Endothelial cell of umbilical vein (primary cell): ENCODE data around the gene L3MBTL4. TPM values are rescaled to one million over a fixed set of nuclear protein-coding genes. Genes with fewer than 3 reads are reported as not detected.

Experiments
- BruUV-seq: library from RNA; stranded (reverse); fragments of 400-500 nt; replicated peaks from 2 replicates; lab custom pipeline; 2021; lab: Mats Ljungman, UMichigan
- CTCF ChIA-PET: fragments of 300-600, 350-600 bp; sonication (Branson Sonifier 250); formaldehyde crosslinking; loops from one replicate; lab custom pipeline; 2021; ENCODE audit warnings: antibody characterized with exemption, inconsistent platforms; lab: Charles Lee
- POLR2A ChIA-PET: fragments of 300-600, 350-600 bp; sonication (Branson Sonifier 250); formaldehyde crosslinking; loops from one replicate; lab custom pipeline; 2021; ENCODE audit warnings: antibody characterized with exemption, inconsistent platforms; lab: Charles Lee
- DNase-seq: peaks from one replicate; pipeline ENCODE4 v3.0.0-alpha.2; 2011; ENCODE audit warnings: low read depth, low spot score
- FAIRE-seq: peaks from 2 replicates; lab custom pipeline; 2011; peaks lifted over from hg19 to GRCh38; lab: Jason Lieb, UNC
- H2AFZ ChIP-seq: 2 replicates; pipeline ENCODE4 v1.6.0; 2012; ENCODE audit warnings: low read depth, low read length, control low read depth, inconsistent platforms
- H3K27ac ChIP-seq: 2 replicates; pipeline ENCODE4 v1.5.1; 2011; ENCODE audit warnings: low read depth, mild to moderate bottlenecking, control low read depth, low read length, moderate library complexity; ENCODE audit not compliant: insufficient read depth
- H3K27me3 ChIP-seq, 2 experiments: 2 replicates each; pipeline versions ENCODE4 v1.6.0 to v1.6.1; 2011; ENCODE audit warnings: low read length in 2 of 2, mixed read lengths in 1 of 2; ENCODE audit not compliant: control insufficient read depth in 2 of 2, insufficient read depth in 2 of 2
- H3K36me3 ChIP-seq, 2 experiments: 2 replicates in 1 of 2; 3 replicates in 1 of 2; pipeline ENCODE4 v1.5.1; 2011; ENCODE audit warnings: low read length in 2 of 2, mild to moderate bottlenecking in 1 of 2, moderate library complexity in 1 of 2; ENCODE audit not compliant: control insufficient read depth in 2 of 2, insufficient read depth in 2 of 2; ENCODE audit errors: extremely low read depth in 1 of 2
- H3K4me1 ChIP-seq: 3 replicates; pipeline ENCODE4 v1.5.1; 2011; ENCODE audit warnings: mild to moderate bottlenecking, low read length; ENCODE audit not compliant: control insufficient read depth, insufficient read depth; ENCODE audit errors: extremely low read depth
- H3K4me2 ChIP-seq: 2 replicates; pipeline ENCODE4 v1.6.1; 2011; ENCODE audit warnings: low read length, control low read depth, mixed read lengths; ENCODE audit not compliant: insufficient read depth
- H3K4me3 ChIP-seq, 3 experiments: fragments of 200-600 bp in 1 of 3; sonication (generic), shearing (Covaris generic) in 1 of 3; replicated peaks in 1 of 3; 2 replicates each; pipeline ENCODE4 v1.5.1; 2011 to 2016; ENCODE audit warnings: control low read depth in 3 of 3, low read length in 3 of 3, mild to moderate bottlenecking in 2 of 3, inconsistent platforms in 1 of 3, low read depth in 1 of 3, moderate library complexity in 1 of 3; ENCODE audit not compliant: insufficient read depth in 1 of 3
- H3K79me2 ChIP-seq: 2 replicates; pipeline ENCODE4 v1.6.0; 2012; ENCODE audit warnings: low read length, inconsistent platforms; ENCODE audit not compliant: control insufficient read depth, insufficient read depth
- H3K9ac ChIP-seq: replicated peaks from 2 replicates; pipeline ENCODE3; 2011; ENCODE audit warnings: low read length, control low read depth; ENCODE audit not compliant: insufficient read depth; ENCODE audit errors: extremely low read depth
- H3K9me1 ChIP-seq: replicated peaks from 3 replicates; pipeline ENCODE4 v1.6.0; 2011; ENCODE audit warnings: mild to moderate bottlenecking, low read length; ENCODE audit not compliant: control insufficient read depth, insufficient read depth; ENCODE audit errors: extremely low read depth
- H3K9me3 ChIP-seq: replicated peaks from 2 replicates; pipeline ENCODE4 v1.5.1; 2012; ENCODE audit warnings: low read length, inconsistent platforms; ENCODE audit not compliant: control insufficient read depth, insufficient read depth
- H4K20me1 ChIP-seq: replicated peaks from 2 replicates; pipeline ENCODE3; 2011; ENCODE audit warnings: mild to moderate bottlenecking, low read length; ENCODE audit not compliant: control insufficient read depth, insufficient read depth; ENCODE audit errors: extremely low read depth
- CTCF ChIP-seq, 2 donors: IDR thresholded peaks; 1 replicate in 1 of 2; 2 replicates in 1 of 2; pipeline ENCODE4 v1.5.1; 2011; ENCODE audit warnings: low read length in 2 of 2, mild to moderate bottlenecking in 2 of 2, moderate library complexity in 2 of 2, control low read depth in 1 of 2, inconsistent platforms in 1 of 2, low read depth in 1 of 2; ENCODE audit not compliant: insufficient read depth in 1 of 2; ENCODE audit errors: extremely low read depth in 1 of 2
- EZH2 ChIP-seq: IDR thresholded peaks from 2 replicates; pipeline ENCODE4 v1.6.1; 2012; ENCODE audit warnings: borderline replicate concordance, low read depth, mild to moderate bottlenecking, moderate library complexity, low read length, inconsistent platforms; ENCODE audit not compliant: severe bottlenecking
- JUN ChIP-seq: IDR thresholded peaks from 2 replicates; pipeline ENCODE4 v1.6.1; 2011; ENCODE audit warnings: borderline replicate concordance, low read depth; ENCODE audit not compliant: insufficient read length, insufficient read depth
- MYC ChIP-seq: IDR thresholded peaks from one replicate; pipeline ENCODE4 v1.6.1; 2011; ENCODE audit warnings: mild to moderate bottlenecking, low read depth, low read length
- POLR2AphosphoS5 ChIP-seq: IDR thresholded peaks from 2 replicates; pipeline ENCODE4 v1.6.1; 2012; ENCODE audit warnings: low read depth, mild to moderate bottlenecking, control low read depth, low read length, moderate library complexity; ENCODE audit not compliant: insufficient read depth
- dilution Hi-C: fragments of 300-500 bp; cut with MboI; formaldehyde crosslinking; loops from one replicate; pipeline ENCODE4 v1.15.0; 2019; ENCODE audit warnings: low sequenced_read_pairs; ENCODE audit not compliant: extremely low pct_ligation_motif_present
- intact Hi-C: fragments of 100-400 bp; cut with micrococcal nuclease; formaldehyde crosslinking; loops from one replicate; pipeline ENCODE4 v1.10.0; 2022
- polyA plus RNA-seq, 4 experiments: library from polyadenylated mRNA; depleted of rRNA in 3 of 4; stranded (reverse) in 3 of 4; unstranded in 1 of 4; fragments of >200 nt; gene quantifications; 2 replicates each; pipeline versions ENCODE4 v1.2.1 to v1.2.3, GENCODE V29; 2011 to 2012; ENCODE audit warnings: missing spikeins in 1 of 4
- total RNA-seq: library from RNA; stranded (reverse); gene quantifications from 2 replicates; pipeline ENCODE4 v1.2.3, GENCODE V29; 2021

L3MBTL4 gene
- total and polyA plus RNA-seq, 2 donors (not counting 3 experiments of a cell fraction or from before 2014, with no cell fraction given): 0.80 TPM; not detected in 1

DNA sequence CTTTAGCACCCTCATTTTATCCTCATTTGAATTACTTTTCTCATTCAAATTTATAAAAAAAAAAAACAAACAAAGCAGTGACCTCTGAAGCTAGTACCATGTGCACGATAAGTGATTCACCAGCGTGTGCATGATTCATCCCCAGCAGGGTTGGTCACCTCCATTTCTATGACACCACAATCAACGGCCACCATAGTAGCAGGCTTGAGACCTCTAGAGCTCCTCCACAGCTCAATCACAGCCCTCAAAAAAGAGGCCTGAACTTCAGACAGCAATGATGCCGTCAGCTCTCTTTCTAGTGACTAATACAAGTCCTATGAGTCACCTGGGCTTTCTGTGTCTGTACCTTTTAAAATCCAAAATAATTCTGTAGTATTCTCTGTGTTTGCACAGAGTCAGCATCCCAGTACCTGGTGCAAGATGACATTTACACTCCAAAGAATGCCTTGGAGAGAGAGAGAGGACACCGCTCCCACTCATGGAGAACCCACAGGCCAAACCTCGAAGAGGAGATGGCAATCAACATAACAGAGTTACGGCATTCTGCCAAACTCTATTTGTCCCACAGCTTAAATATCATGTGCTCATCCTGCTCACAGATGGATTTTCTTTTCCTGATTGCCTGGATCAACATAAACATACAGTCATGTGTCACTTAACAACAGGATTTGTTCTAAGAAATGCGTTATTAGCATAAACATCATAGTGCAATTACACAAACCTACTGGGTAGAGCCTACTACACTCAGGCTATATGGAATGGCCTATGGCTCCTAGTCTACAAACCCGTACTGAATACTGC, 58.7 kb downstream of the L3MBTL4 start:
- no TSS peak for BruUV-seq
- POLR2A ChIA-PET: no interaction called here

More for the DNA sequence above, 58.7 kb downstream of the L3MBTL4 start:
- no peaks in the 10 kb centered on the region for H4K20me1 ChIP-seq
- no peak for FAIRE-seq
- H3K27ac ChIP-seq: no peak overlapping the region
- no peak overlapping the region for H3K9ac ChIP-seq
- no peaks in the 10 kb centered on the region for H3K4me1 ChIP-seq
- H2AFZ ChIP-seq: no peak overlapping the region
- no peaks in the 10 kb centered on the region for H3K9me3 ChIP-seq
- H3K9me1 ChIP-seq: no peaks in the 10 kb centered on the region
- no peaks in the 10 kb centered on the region for H3K27me3 ChIP-seq
- dilution Hi-C loops: no loop called here
- no peaks in the 10 kb centered on the region for H3K79me2 ChIP-seq
- H3K36me3 ChIP-seq: no peaks in the 10 kb centered on the region
- H3K4me2 ChIP-seq: no peak overlapping the region
- CTCF ChIA-PET: interaction anchor here (0.9 kb wide), 1 partner anchor 10 kb away, joined by 3 read pairs; no protein-coding TSS in a partner anchor
- TF ChIP-seq CTCF (IDR thresholded peaks at IDR 0.05; ENCODE audit: extremely low read depth in 1 of 2, insufficient read depth in 1 of 2, low read depth in 1 of 2, low read length in 2 of 2) (no peak), MYC (no peak), EZH2 (no peak), JUN (no peak), POLR2AphosphoS5 (no peak)
- DNase-seq: no peak
- H3K4me3 ChIP-seq: no peak overlapping the region
- intact Hi-C loops: no loop called here
